SK-N-DZ (cell line): ENCODE results near the gene NSA2. TPM values are rescaled to one million over a fixed set of nuclear protein-coding genes. Genes with fewer than 3 reads are reported as not detected.
"Not testable (repeated sequence)": the region's sequence is repeated elsewhere in the genome, so short reads cannot be mapped to it uniquely, and the experiment has no call there.

Source experiments
- DNase-seq: peaks from one replicate; pipeline ENCODE4 v3.0.0-alpha.2; 2015; ENCODE audit warnings: low spot score
- polyA plus RNA-seq, 2 experiments: library from polyadenylated mRNA; depleted of rRNA; stranded (reverse); fragments of >200 nt; gene quantifications; 2 replicates each; pipeline ENCODE4 v1.2.3, GENCODE V29; 2014

Gene NSA2
- polyA plus RNA-seq (2014; cell fraction: cytosol; rRNA removed) = 143 and 152 TPM in 2 replicates
- polyA plus RNA-seq (2014; cell fraction: nucleus; rRNA removed) = 80.2 and 83.4 TPM in 2 replicates

DNA sequence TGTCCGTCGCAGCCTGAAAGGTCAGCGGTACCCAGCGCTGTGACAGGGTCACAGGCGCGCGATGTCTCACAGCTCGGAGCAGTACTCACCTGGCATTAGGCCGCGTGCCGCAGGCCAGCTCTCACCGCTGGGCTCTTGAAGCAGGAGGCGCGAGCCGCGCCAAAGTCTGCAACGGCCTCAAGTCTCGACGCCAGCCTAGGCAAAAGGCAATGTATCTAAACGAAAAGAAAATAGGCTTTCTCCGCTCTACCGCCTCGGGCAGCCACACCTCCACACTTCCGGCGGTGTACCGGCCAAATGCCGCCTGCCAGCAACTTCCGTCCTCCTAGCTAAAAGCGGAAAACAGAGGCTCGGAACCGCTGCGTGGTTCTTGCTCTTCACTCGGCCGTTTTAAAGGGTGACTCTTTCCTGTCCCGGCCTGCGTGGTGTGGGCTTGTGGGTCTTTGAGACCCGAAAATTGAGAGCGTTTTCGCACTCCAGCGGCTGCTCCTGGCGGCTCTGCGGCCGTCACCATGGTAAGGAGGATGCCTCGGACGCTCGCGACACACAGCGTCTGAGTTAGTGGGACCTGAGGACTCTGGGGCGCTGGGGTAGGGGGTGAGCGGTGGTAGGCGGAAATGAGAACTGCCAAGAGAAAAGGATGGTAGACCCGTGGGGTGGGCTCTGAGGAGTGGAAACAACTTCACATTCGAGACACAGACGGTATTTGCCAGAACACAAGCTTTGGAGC lies at the start of gene NSA2, which contains the start of gene GFM2:
NSA2 (plus strand) TSS at position 401 of the 730 bp plus-strand sequence; CDS start at position 513, 112 bp downstream.
GFM2 (minus strand) TSS at position 269 of the 730 bp plus-strand sequence. CDS start 3,375 bp downstream, outside the sequence.
- DNase-seq = peak; percentile 93

GRCh38 chr5:74717596-74717995 lies 49.5 kb upstream of the NSA2 start:
- no peak for DNase-seq

GRCh38 chr5:74722271-74722670 lies 44.8 kb upstream of the NSA2 start:
- no peak for DNase-seq

DNA sequence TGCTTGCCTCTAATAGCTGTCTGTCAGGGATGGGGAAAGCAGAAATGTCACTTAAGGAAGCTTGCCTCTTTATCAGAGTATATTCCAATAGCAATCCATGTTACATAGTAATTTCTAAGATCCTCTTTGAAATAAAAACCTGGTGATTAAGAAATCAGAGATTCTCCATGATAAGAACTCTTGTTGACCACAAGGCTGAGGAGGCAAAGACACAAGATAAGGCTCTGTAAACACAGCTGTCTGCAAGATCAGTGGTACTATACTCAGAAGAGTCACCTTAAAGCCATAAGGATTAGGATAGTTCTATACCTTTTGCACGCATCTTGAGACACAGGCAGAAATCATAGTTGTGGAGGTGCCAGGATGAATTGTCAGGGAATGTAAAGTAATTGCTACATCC lies 41.7 kb upstream of the NSA2 start:
- no peak for DNase-seq

DNA sequence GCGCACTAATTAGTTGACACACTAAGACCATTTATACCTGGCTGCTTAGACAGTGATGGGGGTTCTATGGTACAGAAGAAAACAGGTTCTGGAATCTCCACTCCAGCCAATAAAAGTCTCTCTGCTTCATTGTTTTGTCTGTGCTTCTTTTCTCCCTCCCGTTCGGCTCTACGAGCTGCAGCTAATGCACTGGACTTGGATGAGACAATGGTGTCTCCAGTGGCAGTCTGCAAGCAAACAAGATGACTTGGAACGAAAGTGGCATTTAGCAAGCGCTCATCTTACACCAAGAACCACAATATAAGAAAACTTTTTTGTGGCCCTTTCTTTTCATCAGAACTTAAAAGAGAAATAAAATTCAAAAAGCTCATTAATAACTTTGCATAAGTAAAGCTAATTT lies 30.3 kb upstream of the NSA2 start:
- DNase-seq = no peak

DNA sequence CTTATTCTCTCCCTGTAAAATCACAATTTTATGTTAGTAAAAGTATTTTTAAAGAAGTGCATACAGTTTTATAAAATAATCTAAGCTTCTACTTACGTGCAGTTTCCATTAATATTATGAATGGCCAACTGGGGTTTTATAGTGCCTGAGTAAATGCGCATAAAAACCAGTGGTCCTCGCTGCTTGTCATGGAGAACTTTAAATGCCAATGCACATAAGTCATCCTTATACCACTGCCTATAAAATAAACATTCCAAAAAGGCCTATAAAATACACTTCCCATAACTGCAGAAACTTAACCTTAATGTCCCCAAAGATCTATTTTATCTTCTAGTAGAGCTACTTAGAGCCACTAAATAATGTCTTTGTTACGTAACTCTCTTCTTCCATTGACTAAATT lies 28.6 kb upstream of the NSA2 start:
- DNase-seq = no peak

DNA sequence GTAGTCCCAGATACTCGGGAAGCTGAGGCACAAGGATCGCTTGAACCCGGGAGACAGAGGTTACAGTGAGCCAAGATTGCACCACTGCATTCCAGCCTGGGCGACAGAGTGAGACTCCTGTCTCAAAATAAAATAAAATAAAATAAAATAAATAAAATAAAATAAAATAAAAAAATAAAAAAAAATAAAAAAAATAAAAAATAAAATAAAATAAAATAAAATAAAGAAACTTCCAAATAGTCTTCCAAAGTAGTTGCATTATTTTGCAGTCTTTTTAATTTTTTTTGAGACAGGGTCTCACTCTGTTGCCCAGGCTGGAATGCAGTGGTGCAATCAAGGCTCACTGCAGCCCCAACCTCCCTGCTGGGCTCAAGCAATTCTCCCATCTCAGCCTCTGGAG lies 18.3 kb upstream of the NSA2 start:
- not testable (repeated sequence) for DNase-seq

DNA sequence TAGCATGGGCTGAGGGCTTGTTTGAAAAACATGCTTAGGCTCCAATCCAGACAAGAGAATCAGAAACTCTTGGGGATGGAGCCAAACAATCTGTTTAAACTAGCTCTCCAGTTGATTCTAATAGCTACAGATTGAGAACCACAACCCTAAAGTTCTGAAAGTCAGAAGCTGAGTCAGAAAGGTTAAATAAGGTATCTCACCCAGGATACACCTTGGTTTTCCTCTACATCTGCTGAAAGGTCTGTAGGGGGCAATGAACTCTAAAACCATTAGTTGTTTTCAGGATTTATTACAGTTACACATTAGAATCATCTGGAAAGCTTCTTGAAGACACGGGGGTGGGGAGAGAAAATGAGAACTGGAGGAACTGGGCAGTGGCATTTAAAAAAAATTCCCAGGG lies 5.8 kb upstream of the NSA2 start:
- DNase-seq = no peak

DNA sequence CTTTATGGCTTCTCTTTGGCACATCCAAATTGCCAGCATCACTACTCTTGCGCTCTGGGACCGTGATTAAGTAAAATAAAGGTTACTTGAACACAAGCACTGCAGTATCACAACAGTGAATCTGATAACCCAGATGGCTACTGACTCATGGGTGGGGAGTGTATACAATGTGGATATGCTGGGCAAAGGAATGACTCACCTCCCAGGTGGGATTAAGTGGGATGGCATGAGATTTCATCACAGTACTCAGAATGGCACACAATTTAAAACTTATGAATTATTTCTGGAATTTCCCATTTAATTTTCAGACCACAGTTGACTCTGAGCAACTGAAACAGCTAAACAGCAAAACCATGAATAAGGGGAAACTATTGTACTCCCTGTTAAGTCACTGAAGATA lies 4.5 kb upstream of the NSA2 start:
- no peak for DNase-seq

GRCh38 chr5:74763504-74763903 lies 3.5 kb upstream of the NSA2 start:
- DNase-seq = no peak

DNA sequence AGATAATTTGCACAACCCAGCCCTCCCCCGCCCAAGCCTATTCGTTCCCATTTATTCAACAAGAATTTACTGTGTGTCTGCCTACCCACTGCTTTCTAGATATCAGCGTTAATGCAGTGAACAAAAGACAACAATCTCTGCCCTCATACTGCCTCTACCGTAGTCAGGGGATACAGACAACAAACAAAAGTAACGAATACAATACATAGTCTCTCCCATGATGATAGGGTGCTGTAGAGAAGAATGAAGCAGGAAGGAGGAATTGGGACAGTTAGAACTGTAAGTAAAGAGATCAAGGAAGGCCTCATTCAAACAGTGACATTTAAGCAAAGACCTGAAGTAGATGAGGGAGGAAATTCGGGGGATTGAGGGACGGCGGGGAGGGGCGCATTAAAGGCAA lies 1.8 kb upstream of the NSA2 start:
- DNase-seq = no peak

DNA sequence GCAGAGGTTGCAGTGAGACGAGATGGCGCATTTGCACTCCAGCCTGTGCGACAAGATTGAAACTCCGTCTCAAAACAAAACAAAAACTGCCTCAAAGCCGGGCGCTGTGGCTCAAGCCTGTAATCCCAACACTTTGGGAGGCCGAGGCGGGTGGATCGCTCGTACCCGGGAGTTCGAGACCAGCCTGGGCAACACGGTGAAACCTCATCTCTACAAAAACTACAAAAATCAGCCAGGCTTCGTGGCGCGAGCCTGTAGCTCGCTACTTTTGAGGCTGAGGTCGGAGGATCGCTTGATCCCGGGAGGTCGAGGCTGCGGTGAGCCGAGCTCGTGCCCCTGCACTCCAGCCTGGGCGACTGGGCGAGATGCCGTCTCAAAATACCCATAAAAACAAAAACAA lies 1.1 kb upstream of the NSA2 start:
- no peak for DNase-seq

DNA sequence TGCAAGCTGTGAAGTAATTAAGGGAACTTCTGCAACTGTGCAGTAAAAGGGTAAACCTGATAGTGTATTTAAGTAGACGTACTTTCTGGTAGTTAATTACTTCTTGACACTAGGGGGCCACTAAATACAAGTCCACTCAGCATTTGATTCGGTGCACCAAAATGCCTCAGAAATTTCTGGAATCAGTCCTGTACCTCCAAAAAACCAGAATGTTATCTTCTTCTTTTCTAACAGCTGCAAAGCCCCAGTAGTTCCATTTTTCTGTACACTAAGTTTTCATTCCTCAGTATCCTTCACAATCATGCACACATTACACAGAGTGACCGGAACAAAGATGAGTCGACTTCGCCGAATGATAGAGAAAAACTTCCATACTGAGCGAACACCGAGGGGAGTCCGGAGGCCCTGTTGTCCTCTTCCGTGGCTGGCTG lies 616 bp upstream of the NSA2 start:
- peak; percentile 22 for DNase-seq

DNA sequence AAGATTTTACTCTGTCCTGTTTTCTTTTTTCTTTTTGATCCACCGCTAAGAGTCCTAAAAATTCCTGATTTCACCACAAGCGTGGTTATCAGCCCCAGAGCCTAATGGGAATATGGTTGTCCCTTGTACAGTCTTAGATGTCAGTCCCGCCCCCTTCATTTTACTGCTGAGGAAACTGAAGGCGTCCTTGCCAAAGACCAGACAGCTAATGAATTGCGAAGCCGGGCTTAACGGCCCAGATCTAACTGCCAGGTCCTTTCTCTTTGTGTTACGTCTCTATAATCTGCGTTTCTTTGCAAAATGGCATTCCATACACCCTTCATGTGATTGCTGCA lies 497 bp downstream of the NSA2 start:
- no peak for DNase-seq

DNA sequence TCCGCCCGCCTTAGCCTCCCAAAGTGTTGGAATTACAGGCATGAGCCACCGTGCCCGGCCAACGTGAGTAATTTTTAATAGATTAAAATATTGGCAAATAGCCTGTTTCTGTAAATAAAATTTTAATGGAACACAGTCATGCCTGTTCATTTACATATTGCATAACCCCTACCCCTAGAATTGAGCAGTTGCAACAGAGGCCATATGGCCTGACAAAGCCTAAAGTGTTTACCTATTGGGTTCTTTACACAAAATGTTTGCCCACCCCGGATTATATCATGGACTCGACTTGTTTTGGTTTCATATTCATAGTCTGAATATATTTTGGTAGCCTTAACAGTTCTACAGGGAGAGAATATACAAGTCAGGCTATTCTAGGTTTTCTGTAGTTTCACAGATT lies 5.3 kb downstream of the NSA2 start:
- DNase-seq = no peak

DNA sequence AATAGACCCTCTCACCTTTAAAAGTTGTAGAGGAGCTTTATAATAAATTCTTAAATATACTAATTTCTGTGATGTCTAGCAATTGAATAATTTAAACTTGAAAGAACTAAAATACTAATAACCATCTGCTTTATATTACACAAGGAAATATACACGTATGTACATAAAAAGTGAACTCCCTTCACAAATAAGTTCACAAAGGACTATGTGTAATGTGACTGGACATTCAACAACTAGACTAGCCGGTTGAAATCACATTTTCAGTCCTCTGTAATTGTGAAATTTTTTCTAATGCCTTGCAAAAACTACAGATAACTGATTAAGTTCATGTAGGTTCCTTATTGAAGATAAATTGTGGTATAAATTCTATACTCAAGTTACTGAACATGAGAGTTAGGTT lies 11.6 kb downstream of the NSA2 start:
- no peak for DNase-seq

GRCh38 chr5:74786851-74787250 lies 19.8 kb downstream of the NSA2 start:
- no peak for DNase-seq

- no peak for DNase-seq
Measured at GRCh38 chr5:74787424-74787823, 20.4 kb downstream of the NSA2 start.

- DNase-seq = not testable (repeated sequence)
Measured at GRCh38 chr5:74791669-74792068, 24.6 kb downstream of the NSA2 start.

- no peak for DNase-seq
Measured at GRCh38 chr5:74798977-74799911, 32.2 kb downstream of the NSA2 start.

DNA sequence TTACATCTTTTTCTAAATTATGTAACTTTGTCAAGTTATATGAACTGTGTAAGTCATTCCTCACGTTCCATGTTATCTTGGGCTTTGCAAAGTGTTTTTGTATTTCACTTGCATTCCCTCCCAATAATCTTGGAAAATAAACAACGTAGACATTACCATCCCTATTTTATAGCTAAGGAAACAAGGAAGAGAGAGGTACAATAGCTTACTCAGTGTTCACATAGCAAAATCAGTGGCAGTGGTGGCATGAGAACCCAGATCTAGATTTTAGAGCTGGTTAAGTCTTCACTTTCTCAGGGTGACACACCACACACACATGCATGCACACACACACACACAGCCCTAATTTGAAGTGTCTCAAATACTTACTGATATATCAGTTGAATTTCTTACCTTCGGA lies 34.1 kb downstream of the NSA2 start:
- DNase-seq = no peak

DNA sequence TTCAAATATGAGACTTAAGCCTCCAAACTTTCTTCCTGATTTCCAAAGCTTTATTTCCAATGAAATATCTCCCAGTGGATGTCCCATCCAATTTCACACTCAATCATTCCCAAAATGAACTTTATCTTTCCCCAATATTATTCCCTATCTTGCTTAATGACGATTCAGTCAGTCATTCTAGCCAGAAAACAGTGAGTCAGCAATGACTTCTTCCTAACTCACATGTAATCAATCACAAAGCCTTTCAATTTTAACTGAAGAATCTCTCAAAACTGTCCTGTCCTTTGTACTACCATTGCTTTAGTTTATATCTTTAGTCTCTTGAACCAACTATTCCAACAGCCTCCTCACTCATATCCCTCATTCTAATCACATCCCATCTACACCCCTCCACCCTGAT lies 34.9 kb downstream of the NSA2 start:
- no peak for DNase-seq

GRCh38 chr5:74810915-74811314 lies 43.9 kb downstream of the NSA2 start:
- no peak for DNase-seq
